GM21423 (cell line): Measurements from ENCODE around the gene ENTPD2.
A peak's percentile ranks its signal among the peaks of the same experiment; 100 is the strongest.

Source experiments
- ATAC-seq: cut with Tn5 transposase; IDR thresholded peaks from one replicate; pipeline ENCODE4 v1.9.1; 2021; ENCODE audit warnings: mild to moderate bottlenecking, moderate library complexity; ENCODE audit not compliant: unreplicated experiment

The ENTPD2 gene

DNA sequence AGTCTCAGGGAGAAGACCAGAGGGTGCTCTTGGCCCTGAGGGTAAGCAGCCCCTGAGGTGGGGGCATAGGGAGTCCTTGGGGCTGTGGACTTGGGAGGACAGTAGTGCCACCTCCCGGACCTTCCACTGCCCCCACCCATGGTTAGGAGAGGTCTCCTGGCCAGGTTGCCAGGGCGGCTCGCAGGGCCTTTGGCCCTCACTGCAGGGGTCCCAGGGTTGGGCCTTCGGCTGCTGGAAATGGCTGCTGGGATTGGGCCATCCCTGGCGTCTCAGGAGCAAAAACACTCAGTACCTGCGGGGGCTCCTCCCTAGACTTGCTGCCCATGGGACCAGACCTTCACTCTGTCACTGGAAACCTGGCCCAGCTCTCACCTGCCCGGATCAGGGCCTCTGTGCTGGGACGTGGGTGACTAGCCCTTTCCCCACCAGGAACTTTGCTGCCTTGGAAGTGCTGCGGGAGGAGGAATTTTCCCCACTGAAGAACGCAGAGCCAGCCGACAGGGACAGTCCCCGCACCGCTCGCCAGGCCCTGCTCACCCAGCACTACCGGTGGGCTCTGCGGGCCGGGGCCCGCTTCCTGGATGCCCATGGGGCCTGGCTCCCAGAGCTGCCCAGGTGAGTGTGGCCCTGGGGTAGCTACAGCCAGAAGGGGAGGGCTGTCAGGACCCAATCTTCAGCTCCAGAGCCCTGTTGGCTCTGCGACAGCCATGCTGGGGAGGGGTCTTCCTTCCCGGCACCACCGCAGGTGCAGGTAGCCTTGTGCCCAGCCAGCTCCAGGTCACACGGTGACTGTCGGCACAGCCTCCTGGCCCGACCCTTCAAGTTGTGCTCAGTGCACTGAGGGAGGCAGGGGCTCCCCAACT lies 26.6 kb upstream of the ENTPD2 start:
- no peak for ATAC-seq

DNA sequence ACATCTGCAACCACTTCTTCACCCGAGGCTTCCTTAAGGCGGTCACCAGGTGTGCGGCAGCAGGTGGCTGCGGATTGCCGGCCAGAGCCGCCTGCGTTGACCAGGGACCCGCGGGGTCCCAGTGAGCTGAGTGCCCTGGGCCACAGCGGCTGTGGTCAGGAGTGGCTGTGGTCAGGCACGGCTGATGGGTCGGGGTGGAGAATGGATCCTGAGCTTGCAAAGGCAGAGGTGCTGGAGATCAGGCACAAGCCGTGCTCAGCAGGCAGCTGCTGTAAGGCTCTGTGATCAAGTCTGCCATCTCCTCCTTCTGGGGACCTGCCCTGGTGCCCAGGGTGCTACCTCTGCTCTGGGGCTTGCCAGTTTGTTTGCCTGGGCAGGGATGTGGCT lies 25.5 kb upstream of the ENTPD2 start:
- ATAC-seq: no peak

DNA sequence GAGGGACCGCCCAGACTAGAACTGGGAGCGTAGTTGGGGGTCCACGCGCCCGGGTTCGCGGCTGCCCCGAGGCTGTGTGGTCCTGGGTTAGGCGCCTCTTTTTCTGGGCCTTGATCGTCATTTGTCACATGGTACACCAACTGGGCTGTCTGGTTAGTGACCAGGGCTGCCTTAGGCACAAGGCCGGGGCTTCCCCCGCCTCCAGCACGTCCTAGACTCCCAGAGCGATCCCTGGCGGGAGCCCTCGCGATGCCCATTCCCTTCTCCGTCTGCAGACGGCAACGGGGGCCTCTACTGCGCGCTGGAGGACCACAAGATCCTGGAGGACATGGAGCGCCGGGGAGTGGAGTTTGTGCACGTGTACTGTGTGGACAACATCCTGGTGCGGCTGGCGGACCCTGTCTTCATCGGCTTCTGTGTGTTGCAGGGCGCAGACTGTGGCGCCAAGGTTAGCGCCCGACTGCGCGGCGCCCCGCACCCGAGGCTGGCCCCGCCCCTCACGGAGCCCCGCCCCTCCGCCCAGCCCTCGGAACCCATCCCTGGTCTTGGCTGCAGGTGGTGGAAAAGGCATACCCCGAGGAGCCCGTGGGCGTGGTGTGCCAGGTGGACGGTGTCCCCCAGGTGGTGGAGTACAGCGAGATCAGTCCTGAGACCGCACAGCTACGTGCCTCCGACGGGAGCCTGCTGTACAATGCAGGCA lies 25.0 kb upstream of the ENTPD2 start:
- ATAC-seq: no peak

DNA sequence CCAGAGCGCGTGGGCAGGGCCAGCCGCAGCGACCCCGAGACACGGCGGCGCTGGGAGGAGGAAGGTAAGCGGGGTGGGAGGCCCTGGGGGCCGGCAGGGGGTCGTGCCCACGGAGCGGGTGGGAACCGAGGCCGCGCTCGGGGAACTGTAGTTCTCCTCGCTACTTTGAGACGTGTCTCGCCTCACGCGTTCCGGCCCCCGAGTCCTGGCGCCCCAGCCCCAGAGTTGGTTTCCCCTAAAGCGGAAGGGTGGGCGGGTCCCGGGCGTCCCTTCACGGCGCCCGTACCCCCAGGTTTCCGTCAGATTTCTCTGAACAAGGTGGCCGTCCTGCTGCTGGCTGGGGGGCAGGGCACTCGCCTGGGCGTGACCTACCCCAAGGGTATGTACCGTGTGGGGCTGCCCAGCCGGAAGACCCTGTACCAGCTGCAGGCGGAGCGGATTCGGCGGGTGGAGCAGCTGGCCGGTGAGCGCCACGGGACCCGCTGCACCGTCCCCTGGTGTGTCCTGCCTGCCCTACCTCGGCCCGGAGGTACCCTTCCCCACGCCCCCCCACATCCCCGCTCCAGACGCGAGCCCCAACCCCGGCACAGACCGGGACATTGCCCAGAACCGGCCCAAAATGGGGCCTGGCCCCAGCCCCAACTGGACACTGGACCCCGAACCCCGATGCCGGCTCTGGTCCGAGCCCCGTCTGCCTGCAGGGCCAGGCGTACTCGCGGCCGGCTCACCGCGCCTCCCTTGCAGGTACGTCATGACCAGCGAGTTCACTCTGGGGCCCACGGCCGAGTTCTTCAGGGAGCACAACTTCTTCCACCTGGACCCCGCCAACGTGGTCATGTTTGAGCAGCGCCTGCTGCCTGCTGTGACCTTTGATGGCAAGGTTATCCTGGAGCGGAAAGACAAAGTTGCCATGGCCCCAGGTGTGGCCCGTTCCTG lies 24.2 kb upstream of the ENTPD2 start:
- peak; percentile 25 for ATAC-seq

DNA sequence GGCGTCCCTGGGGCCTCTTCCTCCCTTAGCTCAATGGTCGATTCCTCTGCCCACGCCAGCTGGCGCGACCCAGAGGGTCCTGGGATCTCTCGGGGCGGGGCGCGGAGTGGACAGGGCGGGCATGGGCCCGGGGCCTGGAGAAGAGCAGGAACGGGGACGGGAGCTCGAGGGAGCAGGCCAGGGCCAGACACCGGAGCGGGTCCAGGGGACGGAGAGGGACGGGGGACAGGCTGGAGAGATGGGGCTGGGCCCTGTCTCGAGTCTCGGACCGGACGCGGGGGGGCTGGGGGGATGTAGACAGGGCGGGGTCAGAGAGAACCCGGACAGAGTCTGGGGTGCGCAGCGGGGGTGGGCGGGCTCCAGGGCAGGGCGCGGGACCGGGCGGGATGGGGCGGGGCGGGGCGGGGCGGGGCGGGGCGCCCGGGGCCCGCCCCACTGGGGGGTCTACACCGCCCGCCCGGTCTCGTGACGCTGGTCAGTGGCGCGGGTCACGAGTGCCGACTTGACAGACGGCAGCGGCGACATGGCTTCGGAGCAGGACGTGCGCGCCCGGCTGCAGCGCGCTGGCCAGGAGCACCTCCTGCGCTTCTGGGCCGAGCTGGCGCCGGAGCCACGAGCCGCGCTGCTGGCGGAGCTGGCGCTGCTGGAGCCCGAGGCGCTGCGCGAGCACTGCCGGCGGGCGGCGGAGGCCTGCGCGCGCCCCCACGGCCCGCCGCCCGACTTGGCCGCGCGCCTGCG lies 23.3 kb upstream of the ENTPD2 start, which contains the start of gene UAP1L1:
TSS of gene UAP1L1 (plus strand) at position 508 of the 738 bp plus-strand sequence. CDS start at position 524, 16 bp downstream.
- peak; percentile 42 for ATAC-seq

DNA sequence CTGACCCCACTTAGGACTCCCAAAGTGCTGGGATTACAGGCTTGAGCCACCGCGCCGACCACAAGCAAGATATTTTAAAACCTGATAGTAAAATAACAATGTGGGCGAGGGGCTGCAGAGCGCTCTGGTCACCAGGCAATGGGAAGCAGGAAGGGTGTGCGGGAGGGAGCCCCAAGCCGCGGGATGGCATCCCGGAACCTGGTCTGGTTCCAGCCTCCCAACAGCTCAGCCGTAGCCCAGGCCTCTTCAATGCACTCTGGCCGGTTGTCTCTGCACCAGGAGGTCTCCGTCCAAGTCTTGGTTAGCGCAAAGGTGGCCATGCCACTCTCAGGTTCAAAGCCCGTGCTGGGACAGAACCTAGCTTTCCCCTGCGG lies 22.8 kb upstream of the ENTPD2 start:
- ATAC-seq: no peak

DNA sequence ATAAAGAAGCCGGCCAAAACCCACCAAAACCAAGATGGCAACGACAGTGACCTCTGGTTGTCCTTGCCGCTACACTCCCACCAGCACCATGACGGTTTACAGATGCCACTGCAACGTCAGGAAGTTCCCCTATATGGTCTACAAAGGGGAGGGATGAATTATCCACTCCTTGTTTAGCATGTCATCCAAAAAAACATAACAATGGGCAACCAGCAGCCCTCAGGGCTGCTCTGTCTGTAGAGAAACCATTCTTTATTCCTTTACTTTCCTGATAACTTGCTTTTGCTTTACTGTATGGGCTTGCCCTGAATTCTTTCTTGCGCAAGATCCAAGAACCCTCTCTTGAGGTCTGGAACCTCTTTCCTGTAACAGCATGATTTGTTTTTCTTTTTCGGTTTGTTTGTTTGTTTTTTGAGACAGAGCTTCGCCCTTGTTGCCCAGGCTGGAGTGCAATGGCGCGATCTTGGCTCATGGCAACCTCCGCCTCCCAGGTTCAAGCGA lies 21.5 kb upstream of the ENTPD2 start:
- no peak for ATAC-seq

DNA sequence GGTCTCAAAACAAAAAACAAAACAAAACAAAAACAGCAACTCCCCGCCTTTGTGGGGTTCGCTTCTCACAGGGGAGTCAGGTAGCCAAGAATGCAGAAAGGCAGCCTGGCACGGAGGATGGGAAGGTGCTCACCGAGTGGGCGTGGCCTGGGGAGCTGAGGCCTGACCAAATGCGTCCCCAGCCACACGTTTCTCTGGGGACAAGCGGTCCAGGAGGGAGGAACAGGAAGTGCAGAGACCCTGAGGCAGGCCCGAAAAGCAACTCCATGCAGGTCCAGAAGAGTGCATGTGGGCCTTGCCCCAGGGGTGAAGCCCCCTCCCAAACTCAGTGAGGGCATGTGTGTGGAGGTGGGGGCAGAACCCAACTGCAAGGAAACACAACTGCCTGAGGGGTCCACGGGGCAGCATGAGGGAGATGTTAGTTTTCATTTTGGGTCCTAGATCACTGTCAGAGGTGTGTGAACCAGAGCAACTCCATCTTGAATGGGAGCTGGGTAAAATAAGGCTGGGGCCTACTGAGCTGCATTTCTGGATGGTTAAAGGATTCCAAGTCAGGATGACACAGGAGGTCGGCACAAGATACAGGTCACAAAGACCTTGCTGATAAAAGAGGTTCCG lies 20.9 kb upstream of the ENTPD2 start:
- ATAC-seq: no peak

DNA sequence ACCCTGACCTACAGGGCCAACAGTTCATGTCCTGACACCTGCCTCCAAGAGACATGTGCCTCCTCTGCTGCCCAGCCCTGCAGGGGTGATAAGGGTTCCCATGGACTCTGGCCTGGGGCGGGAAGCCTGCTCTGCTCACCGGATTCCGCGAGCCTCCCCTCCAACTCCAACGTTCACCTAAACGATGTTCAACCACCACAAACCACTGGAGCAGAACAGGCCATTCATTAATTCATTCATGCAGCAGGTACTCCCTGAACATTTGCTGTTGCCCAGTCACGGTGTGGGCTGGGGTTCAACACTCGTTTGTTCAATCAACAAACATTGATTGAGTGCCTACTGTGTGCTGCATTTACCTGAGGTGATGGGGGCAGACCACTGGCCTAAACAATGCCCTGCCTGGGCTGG lies 20.1 kb upstream of the ENTPD2 start:
- ATAC-seq: no peak

DNA sequence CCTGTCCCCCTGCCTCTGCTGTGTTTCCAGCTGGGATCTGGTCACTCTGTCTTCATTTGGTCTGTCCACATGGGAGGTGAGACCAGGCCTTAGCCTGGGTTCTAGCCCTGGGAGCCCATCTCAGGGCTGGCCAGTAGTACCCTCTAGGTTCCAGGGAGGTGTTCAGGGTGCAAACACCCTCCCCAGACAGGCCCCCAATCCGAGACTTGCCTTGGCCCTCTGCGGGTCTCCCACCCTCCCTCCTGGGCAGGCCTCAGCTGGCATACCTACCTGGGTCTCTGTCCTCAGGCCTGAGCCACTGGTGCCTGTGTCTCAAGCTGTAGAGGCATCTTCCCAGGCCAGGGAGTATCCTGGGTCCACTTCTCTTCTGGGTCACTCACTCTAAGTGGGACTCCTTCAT lies 17.4 kb upstream of the ENTPD2 start:
- no peak for ATAC-seq

DNA sequence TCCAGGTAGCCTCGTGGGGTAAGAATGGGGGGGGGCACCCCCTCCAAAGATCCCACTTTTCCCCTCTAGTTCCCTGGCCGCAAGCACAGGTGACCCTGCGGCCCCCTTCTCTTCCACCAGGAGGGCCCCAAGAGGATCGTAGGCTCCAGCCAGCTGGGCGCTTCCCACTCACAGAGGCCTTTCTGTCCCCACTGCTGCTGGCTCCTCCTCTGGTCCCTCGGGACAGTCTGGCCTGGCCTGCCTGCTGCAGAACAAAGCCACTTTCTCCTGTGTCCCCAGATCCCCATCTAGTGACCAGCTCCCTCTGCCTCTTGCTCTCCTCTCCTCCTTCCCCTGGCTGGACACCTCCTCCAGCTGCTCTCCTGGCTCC lies 17.0 kb upstream of the ENTPD2 start:
- peak; percentile 6 for ATAC-seq

DNA sequence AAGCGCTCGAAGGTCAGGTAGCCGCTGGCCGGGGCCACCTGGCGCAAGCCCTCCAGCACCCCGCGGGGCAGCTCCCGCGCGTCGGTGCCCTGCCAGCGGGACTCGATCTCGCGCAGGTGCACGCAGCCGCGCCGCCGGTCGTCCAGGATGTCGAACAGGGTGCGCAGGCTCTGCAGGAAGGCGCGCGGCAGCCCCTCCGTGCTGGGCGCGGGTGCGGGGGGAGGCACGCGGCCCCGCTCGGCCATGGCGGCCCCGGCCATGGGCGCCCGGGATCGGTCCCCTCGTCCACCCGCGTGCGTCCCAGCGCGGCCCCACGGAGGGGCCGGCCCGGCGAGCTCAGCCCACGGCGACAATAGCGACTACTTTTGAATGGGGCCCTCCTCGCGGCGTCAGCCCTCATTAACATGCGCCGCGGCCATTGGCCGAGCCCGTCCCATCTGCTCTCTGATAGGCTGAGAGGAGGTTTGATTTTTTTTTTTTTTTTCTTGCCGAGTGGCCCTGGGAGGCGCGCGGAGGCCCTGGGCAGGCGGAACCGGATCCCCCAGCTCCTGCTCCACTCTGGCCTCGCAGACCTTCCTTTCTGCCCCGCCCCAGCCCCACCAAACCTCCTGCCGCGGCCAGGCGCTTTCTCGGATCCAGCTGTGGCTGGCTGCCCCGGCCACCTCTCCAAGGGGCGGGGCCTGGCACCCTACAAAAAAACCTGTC lies 16.5 kb upstream of the ENTPD2 start, which contains the start of gene SAPCD2:
TSS of gene SAPCD2 (minus strand) at position 357 of the 705 bp plus-strand sequence. CDS start at position 260, 97 bp downstream.
- ATAC-seq: peak; percentile 75

DNA sequence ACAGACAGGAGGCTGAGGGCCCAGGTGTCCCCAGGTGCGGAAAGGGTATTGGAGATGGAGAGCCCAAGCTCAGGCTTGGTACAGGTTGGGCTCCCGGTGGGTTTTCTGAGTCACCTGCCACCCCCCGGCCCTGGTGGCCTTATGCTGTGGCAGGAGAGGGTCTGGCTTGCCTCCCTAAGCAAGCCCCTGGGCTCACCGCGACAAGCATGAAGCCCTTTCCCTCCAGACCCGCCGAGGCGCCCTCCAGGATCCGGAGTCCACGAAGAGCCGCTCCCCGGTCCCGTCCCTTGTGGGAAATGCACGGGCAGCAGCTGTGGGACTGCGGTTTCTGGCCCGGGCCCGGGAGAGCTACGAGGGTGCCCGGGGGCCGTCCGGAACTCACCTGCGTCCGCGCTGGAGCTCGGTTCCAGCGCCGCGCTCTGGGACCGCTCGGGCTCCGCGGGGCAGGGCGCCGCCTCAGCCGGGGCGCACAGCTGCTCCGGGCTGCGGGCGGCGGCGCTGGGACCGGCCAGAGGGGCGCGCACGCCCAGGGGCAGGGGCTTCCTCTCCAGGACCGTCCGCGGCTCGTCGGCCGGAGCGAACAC lies 15.7 kb upstream of the ENTPD2 start:
- peak; percentile 16 for ATAC-seq

DNA sequence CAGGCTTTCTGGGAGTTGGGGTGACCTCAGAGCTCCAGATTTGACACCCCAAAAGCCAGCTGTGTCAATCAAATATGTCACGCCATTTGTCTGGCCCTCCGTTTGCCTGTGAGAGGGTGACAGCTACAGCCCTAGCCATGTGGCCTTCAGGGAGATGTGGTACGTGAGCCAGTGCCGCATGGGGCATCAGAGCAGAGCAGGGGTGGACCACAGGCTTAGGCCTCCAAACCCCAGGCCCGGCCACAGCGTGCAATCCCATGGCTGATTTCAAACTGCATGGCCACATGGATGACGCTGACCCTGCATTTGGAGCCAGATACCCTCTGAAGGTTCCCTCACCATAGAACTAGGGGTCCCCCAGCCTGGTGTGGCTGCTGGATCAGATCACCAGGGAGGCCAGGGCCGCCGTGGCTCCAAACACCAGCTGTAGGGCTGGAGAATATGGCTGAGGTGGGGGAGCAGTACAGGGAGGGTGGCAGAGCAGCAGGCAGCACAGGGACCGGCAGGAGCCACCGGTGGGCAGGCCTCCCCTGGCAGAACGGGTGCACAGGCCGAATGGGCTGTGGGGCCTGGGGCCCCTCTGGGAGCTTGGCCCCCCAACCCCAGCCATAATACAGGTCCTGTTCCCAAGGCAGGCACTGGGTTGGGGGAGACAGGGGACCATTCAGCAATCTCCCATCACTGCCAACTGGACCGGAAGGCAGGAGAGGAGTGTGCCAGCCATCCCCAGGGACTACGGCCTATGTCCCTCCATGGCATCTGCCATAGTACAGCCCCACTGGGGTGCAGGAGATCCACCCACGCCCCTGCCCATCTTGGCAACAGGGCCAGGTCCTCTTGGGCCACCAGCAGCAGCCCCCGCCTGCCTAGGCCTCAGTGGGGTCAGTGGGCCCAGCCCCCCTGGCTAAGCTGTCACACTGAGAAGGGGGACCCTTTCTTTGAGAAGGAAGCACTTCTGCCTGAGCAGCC lies 15.0 kb upstream of the ENTPD2 start:
- ATAC-seq: no peak

DNA sequence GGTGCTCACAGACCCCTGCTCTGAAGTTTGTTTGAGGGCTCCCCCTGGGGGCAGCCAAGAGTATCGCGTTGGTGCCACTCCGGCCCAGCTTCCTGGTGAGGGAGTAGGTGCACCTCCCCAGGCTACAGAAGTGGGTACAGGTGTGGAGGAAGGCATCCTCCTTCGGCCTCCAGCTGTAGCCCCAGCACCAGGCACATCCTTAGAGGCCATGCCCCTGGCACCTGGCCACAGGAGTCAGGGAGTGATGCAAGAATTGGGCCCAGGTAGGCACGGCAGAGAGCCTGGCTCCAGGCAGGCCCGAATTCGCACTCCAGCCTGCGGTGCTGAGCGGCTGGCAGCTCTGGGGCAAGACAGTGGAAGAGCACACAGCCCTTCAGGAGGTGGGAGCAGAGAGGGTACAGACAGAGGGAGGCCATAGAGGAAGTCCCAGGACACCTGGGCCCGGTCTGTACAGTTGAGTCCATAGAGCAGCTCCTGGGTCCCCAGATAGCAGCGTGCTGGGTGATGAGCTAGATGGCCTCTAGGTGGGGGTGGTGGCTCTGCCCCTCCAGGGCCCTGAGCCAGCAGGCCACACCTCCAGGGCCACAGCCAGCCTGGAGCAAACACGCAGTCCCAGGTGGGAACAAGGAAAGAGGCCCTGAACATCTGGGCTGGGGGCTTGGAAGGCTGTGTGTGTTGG lies 14.1 kb upstream of the ENTPD2 start:
- no peak for ATAC-seq

DNA sequence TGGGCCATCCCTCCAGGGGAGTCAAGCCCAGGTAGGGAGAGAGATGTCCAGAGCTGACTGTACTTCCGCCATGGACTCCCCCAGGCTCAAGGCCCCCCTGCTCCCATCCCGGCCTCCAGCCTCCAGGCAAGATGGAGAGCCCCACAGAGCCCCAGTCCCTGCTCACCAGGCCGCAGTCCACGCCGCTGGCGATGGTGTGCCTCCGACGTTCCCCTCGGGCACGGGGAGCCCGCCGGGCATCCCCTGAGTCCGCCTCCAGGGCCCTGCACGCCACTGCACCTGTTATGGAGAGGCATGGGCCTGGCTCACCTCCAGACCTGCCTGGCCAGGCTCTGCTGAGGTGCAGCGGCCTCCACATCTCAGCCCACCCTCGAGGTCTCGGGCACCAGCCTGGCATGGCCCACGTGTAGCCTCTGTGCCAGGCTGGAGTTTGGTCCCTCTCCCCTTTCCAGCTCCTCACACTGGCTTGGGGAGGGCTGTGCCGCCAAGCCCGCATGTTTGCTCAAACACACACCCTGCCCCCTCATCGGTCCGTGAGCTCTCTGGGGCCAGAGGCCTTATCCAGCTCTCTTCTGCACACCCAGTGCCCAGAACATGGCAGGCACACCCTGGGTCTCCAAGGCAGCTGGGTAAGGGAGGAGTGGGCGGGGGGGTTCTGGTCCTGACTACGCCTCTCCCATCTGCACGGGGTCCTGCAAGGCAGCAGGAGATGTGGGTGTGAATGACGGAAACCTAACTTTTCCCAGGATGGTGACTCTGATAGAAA lies 12.4 kb upstream of the ENTPD2 start:
- ATAC-seq: no peak
